ENCODE data around the gene PRKCE.

The PRKCE gene

DNA sequence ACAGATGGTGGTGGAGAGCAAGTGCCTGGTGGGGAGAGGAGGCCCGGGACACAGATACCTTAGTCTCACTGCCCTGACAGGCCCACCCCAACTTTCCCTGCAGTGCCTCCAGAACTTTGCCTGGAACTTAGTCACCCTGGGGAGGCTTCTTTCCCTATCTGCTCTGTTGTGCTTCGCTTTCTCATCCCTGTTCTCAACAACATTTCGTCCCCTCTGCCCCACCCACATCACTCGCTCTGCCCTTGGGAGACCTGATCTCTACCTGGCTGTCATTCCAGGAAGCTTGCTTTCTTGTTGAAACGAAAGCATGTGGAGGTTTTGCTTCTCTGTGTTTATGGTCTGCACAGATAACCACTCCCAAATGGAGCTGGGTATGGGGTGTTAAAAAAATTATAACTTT lies 93.8 kb downstream of the PRKCE start:
- no peak overlapping the region for H3K4me3 ChIP-seq (ENCODE audit: low read length)
- 89% methylated on average over 5 of the region's 5 CpGs for WGBS
- H3K9ac ChIP-seq (ENCODE audit: low read depth, low read length) = no peak overlapping the region
- H3K4me1 ChIP-seq (ENCODE audit: insufficient read depth, low read length) = peaks cover 4% of the 10 kb centered on the region; the same call in 1 of the 2 replicates
- no peak overlapping the region for H3K27ac ChIP-seq (ENCODE audit: low read depth, low read length)
- no peaks in the 10 kb centered on the region for H3K27me3 ChIP-seq (ENCODE audit: insufficient read depth, low read length)
- H3K36me3 ChIP-seq (ENCODE audit: insufficient read depth, low read length) = no peaks in the 10 kb centered on the region
- peaks cover 9% of the 10 kb centered on the region for H3K9me3 ChIP-seq (ENCODE audit: insufficient read depth, low read depth, low read length)

DNA sequence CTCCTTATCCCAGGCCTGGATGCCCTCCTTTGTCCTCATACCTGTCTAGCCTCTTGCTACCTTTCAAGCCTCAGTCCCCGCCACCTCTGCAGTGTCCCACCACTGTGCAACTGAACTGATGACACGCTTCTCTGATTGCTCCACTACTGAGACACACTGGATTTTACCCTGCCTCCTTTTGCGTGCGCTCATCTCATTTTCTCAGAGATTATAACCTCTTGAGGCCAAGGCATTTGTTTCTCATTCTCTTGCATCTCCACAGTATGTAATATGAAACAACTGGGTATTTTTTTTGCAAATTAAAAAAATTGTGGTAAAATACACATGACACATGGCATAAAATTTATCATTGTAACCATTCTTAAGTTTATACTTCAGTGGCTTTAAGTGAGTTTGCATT lies 95.4 kb downstream of the PRKCE start:
- Histone ChIP-seq H3K27me3 (ENCODE audit: insufficient read depth, low read length) (no peaks in the 10 kb centered on the region), H3K4me3 (ENCODE audit: low read length) (no peak overlapping the region), H3K9ac (ENCODE audit: low read depth, low read length) (no peak overlapping the region), H3K4me1 (ENCODE audit: insufficient read depth, low read length) (no peaks in the 10 kb centered on the region), H3K9me3 (ENCODE audit: insufficient read depth, low read depth, low read length) (peaks cover 9% of the 10 kb centered on the region), H3K36me3 (ENCODE audit: insufficient read depth, low read length) (no peaks in the 10 kb centered on the region), H3K27ac (ENCODE audit: low read depth, low read length) (no peak overlapping the region)
- 98% methylated on average over 4 of the region's 4 CpGs for WGBS

DNA sequence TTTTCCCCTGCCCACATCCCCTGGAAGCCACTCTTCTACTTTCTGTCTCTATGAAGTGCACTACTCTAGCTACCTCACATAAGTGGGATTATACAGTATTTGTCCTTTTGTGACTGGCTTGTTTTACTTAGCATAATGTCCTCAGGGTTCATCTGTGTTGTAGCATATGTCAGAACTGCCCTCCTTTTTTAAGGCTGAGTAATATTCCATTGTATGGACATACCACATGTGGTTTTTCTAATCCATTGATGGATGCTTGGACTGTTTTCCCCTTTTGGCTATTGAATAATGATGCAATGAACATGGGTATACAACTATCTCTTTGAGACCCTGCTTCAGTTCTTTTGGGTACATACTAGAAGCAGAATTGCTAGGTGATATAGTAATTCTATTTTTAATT lies 95.9 kb downstream of the PRKCE start:
- H3K36me3 ChIP-seq (ENCODE audit: insufficient read depth, low read length) = no peaks in the 10 kb centered on the region
- H3K9ac ChIP-seq (ENCODE audit: low read depth, low read length) = no peak overlapping the region
- H3K4me3 ChIP-seq (ENCODE audit: low read length) = no peak overlapping the region
- H3K4me1 ChIP-seq (ENCODE audit: insufficient read depth, low read length) = no peaks in the 10 kb centered on the region
- H3K9me3 ChIP-seq (ENCODE audit: insufficient read depth, low read depth, low read length) = peaks cover 9% of the 10 kb centered on the region
- H3K27me3 ChIP-seq (ENCODE audit: insufficient read depth, low read length) = no peaks in the 10 kb centered on the region
- no peak overlapping the region for H3K27ac ChIP-seq (ENCODE audit: low read depth, low read length)

DNA sequence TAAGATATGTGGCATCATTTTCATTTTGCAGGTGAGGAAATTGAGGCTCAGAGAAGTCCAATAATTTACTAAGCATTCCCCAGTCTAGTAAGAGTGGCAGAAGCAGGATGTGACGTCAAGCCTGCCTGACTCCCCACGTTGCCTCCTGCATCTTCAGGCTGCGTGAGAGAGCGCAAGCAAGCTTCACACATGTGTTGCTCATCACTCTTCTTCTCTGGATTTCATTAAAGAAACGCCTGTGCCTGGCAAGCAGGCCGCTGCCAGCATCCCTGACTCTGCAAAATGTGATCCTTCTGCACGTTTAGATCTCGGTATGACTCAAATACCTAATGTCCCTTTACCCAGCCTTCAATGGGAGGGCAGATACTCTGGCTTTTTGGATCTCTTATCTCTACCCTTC lies 96.8 kb downstream of the PRKCE start:
- H3K36me3 ChIP-seq (ENCODE audit: insufficient read depth, low read length) = no peaks in the 10 kb centered on the region
- no peak overlapping the region for H3K27ac ChIP-seq (ENCODE audit: low read depth, low read length)
- peaks cover 9% of the 10 kb centered on the region for H3K9me3 ChIP-seq (ENCODE audit: insufficient read depth, low read depth, low read length)
- H3K4me1 ChIP-seq (ENCODE audit: insufficient read depth, low read length) = no peaks in the 10 kb centered on the region
- no peaks in the 10 kb centered on the region for H3K27me3 ChIP-seq (ENCODE audit: insufficient read depth, low read length)
- H3K9ac ChIP-seq (ENCODE audit: low read depth, low read length) = no peak overlapping the region
- no peak overlapping the region for H3K4me3 ChIP-seq (ENCODE audit: low read length)
- 92% methylated on average over 8 of the region's 8 CpGs for WGBS

DNA sequence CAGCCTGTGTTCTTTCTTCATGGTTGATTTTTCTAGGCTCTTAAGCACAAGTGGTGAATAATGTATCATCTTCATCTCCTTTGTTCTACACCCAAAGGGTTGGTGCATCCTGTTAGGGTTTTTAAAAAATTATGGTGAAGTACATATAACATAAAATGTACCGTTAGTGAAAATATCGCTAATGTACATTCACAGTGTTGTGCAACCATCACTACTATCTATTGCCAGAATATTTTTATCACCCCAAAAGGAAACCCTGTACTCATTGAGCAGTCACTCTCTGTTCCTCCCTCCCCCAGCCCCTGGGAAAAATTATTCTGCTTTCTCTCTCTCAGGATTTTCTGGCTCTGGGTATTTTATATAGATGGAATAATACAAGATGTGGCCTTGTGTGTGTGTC lies 98.5 kb downstream of the PRKCE start:
- Histone ChIP-seq H3K9ac (ENCODE audit: low read depth, low read length) (no peak overlapping the region), H3K4me3 (ENCODE audit: low read length) (no peak overlapping the region), H3K9me3 (ENCODE audit: insufficient read depth, low read depth, low read length) (peaks cover 9% of the 10 kb centered on the region), H3K27ac (ENCODE audit: low read depth, low read length) (no peak overlapping the region), H3K36me3 (ENCODE audit: insufficient read depth, low read length) (no peaks in the 10 kb centered on the region), H3K27me3 (ENCODE audit: insufficient read depth, low read length) (no peaks in the 10 kb centered on the region), H3K4me1 (ENCODE audit: insufficient read depth, low read length) (no peaks in the 10 kb centered on the region)
- WGBS = 95% methylated on average over 2 of the region's 2 CpGs

DNA sequence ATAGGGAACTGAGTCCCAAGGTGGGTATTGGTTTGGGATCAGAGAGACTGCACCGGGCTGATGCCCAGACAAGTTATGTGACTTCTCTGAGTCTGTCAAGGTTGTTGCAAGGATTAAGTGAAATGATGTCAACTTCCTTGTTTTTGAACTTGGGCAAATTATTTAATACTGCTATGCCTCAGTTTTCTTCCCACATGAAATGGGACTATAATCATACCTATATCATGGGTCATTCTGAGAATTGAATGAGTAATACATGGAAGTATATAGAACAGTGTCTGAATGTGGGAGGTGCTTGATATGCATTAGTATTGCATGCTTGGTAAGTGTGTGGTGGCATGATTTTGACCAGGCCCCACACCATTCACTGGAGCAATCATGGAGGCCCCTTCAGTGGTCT lies 99.0 kb downstream of the PRKCE start:
- Histone ChIP-seq H3K4me1 (ENCODE audit: insufficient read depth, low read length) (no peaks in the 10 kb centered on the region), H3K27ac (ENCODE audit: low read depth, low read length) (no peak overlapping the region), H3K4me3 (ENCODE audit: low read length) (no peak overlapping the region), H3K9me3 (ENCODE audit: insufficient read depth, low read depth, low read length) (peaks cover 9% of the 10 kb centered on the region), H3K36me3 (ENCODE audit: insufficient read depth, low read length) (no peaks in the 10 kb centered on the region), H3K27me3 (ENCODE audit: insufficient read depth, low read length) (no peaks in the 10 kb centered on the region), H3K9ac (ENCODE audit: low read depth, low read length) (no peak overlapping the region)
- 95% methylated on average over 1 of the region's 1 CpG for WGBS

DNA sequence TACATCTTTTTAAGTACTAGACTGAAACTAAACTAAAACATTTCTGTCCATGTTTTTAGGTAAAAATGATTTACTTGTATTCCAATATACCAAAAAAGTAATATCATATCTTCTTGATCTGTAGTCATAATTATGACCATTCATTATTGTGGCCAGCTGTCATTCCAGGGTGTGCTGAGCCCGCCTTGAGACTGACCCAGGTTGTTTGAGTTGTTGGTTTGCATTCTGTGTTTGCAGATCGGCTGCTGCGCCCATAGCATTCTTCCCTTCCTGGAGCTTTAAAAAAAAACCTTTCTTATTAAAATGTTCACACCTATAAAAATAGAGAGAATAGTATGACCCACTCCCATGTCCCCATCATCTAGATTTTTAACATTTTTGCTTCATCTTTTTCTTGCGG lies 101.9 kb downstream of the PRKCE start:
- H3K27me3 ChIP-seq (ENCODE audit: insufficient read depth, low read length) = no peaks in the 10 kb centered on the region
- H3K4me1 ChIP-seq (ENCODE audit: insufficient read depth, low read length) = no peaks in the 10 kb centered on the region
- no peak overlapping the region for H3K9ac ChIP-seq (ENCODE audit: low read depth, low read length)
- H3K36me3 ChIP-seq (ENCODE audit: insufficient read depth, low read length) = no peaks in the 10 kb centered on the region
- 94% methylated on average over 3 of the region's 4 CpGs for WGBS
- H3K27ac ChIP-seq (ENCODE audit: low read depth, low read length) = no peak overlapping the region
- no peak overlapping the region for H3K4me3 ChIP-seq (ENCODE audit: low read length)
- H3K9me3 ChIP-seq (ENCODE audit: insufficient read depth, low read depth, low read length) = no peaks in the 10 kb centered on the region

DNA sequence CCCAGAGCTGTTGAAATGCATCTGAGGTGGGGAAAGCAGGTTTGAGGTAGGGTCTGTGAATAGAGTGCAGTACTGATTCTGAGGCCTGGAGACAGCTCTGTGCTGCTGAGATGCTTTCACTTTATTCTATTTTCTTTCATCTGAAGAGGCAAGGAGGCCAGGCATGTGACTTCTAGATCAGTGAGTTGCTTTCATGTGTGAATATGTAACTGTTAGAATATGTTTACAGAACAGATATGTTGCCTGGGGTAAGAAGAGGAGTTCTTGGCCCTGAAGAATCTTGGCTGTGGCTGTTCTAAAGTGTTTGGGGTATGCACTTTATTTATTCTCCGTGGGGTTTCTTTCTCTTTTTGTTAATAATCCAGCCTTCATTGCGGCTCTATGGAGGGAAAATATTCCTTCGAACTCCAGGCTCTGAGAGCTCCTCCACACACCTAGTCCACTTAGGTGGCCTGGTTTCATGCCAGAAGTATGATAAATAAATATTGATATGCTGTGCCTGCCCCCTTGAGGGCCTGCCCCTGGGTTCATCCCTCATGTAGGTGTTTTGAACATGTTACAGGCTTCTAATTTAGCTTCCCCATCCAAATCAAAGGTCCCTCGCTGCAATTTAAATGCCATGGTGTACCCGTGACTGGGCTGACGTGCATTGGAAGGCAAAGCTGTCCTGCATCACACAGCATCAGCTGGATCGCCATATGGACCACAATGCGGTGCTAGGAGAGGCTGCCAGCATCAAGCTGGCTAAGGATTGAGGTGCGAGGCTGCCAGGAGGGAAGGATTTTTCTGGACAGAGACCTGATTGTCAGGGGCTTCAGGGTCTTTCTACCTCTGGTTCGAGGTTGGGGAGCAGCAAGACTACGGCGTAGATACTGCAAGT lies 102.9 kb downstream of the PRKCE start:
- Histone ChIP-seq H3K9me3 (ENCODE audit: insufficient read depth, low read depth, low read length) (no peaks in the 10 kb centered on the region), H3K4me3 (ENCODE audit: low read length) (no peak overlapping the region), H3K27ac (ENCODE audit: low read depth, low read length) (no peak overlapping the region), H3K9ac (ENCODE audit: low read depth, low read length) (no peak overlapping the region), H3K27me3 (ENCODE audit: insufficient read depth, low read length) (no peaks in the 10 kb centered on the region), H3K4me1 (ENCODE audit: insufficient read depth, low read length) (no peaks in the 10 kb centered on the region), H3K36me3 (ENCODE audit: insufficient read depth, low read length) (no peaks in the 10 kb centered on the region)
- 84% methylated on average over 10 of the region's 12 CpGs for WGBS

DNA sequence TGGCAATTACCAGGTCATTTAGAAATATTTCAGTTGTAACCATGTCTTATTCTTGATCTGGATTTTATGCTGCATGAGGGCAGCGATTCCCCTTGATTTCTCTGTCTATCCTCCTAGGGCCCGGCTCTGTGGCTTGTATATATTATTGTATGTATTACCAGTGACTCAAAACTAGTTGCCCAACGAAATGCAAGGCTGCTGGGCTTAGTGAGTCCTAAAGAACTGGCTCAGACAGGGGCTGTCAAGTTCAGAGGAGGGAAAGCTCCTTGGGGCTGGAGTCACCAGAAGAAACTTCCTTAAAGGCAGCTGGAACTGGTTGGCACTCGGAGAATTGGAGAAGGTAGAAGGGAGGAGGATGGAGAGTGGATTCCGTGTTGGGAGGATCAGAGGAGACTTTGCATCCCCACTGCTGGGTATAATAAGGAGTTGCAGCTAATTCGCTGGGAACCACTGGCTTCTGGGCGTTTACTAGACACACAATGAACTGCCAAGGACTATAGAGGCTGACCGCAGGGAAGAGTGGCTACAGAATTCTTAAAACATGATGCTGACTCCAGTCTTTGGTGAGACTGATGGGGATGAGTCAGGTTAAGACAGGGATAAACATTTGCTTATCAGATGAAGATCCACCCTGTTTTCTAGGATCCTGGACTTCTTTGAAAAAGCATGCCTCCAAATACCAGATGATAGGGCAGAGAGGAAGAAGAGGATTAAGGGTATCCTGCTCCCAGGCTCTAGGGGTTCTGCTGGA lies 104.3 kb downstream of the PRKCE start:
- no peak overlapping the region for H3K27ac ChIP-seq (ENCODE audit: low read depth, low read length)

DNA sequence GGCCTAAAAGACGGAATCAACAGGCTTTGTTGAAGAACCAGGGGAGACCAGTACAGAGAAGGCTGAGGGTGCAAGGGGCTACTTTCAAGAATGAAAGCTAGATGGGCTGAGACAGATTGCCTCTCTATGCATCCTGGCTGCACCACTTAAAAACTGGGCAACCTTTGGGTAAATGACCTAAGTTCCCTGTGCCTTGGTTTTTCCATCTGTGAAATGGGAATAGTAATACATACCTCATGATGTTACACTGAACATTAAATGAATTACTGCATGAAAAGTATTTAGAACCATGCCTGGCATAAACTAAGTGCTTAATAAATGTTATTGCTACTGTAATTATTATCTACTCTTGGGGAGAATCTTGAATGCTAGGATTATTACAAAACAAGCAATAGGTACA lies 106.5 kb downstream of the PRKCE start:
- H3K4me1 ChIP-seq (ENCODE audit: insufficient read depth, low read length) = peaks cover 3% of the 10 kb centered on the region; the same call in 1 of the 2 replicates
- no peaks in the 10 kb centered on the region for H3K9me3 ChIP-seq (ENCODE audit: insufficient read depth, low read depth, low read length)
- H3K9ac ChIP-seq (ENCODE audit: low read depth, low read length) = no peak overlapping the region
- H3K27ac ChIP-seq (ENCODE audit: low read depth, low read length) = no peak overlapping the region
- H3K36me3 ChIP-seq (ENCODE audit: insufficient read depth, low read length) = no peaks in the 10 kb centered on the region
- H3K4me3 ChIP-seq (ENCODE audit: low read length) = no peak overlapping the region
- no peaks in the 10 kb centered on the region for H3K27me3 ChIP-seq (ENCODE audit: insufficient read depth, low read length)
- WGBS = 92% methylated on average over 1 of the region's 1 CpG

More for the DNA sequence above, 104.3 kb downstream of the PRKCE start:
- peaks cover 3% of the 10 kb centered on the region; the same call in 1 of the 2 replicates for H3K4me1 ChIP-seq (ENCODE audit: insufficient read depth, low read length)
- no peaks in the 10 kb centered on the region for H3K9me3 ChIP-seq (ENCODE audit: insufficient read depth, low read depth, low read length)
- H3K36me3 ChIP-seq (ENCODE audit: insufficient read depth, low read length) = no peaks in the 10 kb centered on the region
- WGBS = 73% methylated on average over 8 of the region's 8 CpGs
- no peak overlapping the region for H3K4me3 ChIP-seq (ENCODE audit: low read length)
- no peak overlapping the region for H3K9ac ChIP-seq (ENCODE audit: low read depth, low read length)
- H3K27me3 ChIP-seq (ENCODE audit: insufficient read depth, low read length) = no peaks in the 10 kb centered on the region

DNA sequence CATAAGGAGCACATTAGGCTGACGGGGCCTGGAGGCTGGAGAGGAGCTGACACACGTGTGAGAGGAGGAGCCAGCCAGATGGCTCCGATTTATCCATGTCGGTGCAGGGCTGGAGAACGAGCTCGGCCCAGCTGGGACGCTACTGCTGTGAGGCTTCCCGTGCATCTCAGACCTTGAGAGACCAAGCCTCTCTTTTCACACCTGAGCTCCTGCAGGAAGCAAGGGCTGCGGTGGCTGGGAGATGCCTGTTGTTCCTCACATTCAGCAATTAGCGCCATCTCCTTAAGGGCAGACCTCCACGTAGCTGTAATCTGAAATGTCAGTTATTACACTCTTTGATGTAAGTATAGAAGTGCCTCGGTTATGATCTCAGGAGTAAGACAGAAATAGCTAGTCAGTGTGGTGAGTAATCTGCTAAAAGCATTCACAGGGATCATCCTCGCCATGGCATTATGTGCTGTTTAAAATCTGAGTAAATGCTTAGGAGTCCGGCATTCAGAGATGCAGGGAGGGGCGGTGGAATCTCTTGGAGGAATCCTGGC lies 107.9 kb downstream of the PRKCE start:
- WGBS = 69% methylated on average over 15 of the region's 15 CpGs
- no peak overlapping the region for H3K27ac ChIP-seq (ENCODE audit: low read depth, low read length)
- H3K36me3 ChIP-seq (ENCODE audit: insufficient read depth, low read length) = no peaks in the 10 kb centered on the region
- H3K27me3 ChIP-seq (ENCODE audit: insufficient read depth, low read length) = no peaks in the 10 kb centered on the region
- H3K9ac ChIP-seq (ENCODE audit: low read depth, low read length) = no peak overlapping the region
- no peak overlapping the region for H3K4me3 ChIP-seq (ENCODE audit: low read length)
- no peaks in the 10 kb centered on the region for H3K9me3 ChIP-seq (ENCODE audit: insufficient read depth, low read depth, low read length)
- peaks cover 3% of the 10 kb centered on the region; the same call in 1 of the 2 replicates for H3K4me1 ChIP-seq (ENCODE audit: insufficient read depth, low read length)

All from HUES64 (cell line).